GM12875 (cell line): Measurements from ENCODE around the gene IFI27L1.

Experiments
- H3K4me3 ChIP-seq: one replicate; pipeline ENCODE4 v1.5.1; 2011; ENCODE audit warnings: low read depth, low read length, control low read depth
- TF ChIP-seq, protein P1 (sequence below): IDR thresholded peaks from 2 replicates; pipeline ENCODE4 v1.5.1; 2011; ENCODE audit warnings: low read depth, mild to moderate bottlenecking, control low read depth, inconsistent platforms, low read length, moderate library complexity, borderline replicate concordance; ENCODE audit not compliant: insufficient read depth

IFI27L1 gene

DNA sequence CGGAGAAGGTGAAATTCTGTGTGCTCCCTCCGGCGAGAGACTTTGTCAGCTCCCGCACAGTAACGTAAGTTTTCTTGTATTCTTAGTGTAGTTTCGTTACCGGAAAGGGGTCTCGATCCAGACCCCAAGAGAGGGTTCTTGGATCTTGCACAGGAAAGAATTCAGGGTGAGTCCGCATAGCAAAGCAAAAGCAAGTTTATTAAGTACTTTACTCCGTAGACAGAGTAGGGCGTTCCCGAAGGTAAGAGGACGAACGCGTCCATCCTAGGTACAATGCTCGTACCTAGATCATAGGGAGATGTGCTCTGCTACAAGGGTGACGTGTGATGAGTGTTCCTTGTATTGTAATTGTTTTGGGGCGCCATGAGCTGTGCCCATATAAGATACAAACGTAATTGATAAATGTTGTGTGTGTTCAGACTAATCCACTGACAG, 293 bp downstream of the IFI27L1 start:
- TF ChIP-seq, protein P1, sequence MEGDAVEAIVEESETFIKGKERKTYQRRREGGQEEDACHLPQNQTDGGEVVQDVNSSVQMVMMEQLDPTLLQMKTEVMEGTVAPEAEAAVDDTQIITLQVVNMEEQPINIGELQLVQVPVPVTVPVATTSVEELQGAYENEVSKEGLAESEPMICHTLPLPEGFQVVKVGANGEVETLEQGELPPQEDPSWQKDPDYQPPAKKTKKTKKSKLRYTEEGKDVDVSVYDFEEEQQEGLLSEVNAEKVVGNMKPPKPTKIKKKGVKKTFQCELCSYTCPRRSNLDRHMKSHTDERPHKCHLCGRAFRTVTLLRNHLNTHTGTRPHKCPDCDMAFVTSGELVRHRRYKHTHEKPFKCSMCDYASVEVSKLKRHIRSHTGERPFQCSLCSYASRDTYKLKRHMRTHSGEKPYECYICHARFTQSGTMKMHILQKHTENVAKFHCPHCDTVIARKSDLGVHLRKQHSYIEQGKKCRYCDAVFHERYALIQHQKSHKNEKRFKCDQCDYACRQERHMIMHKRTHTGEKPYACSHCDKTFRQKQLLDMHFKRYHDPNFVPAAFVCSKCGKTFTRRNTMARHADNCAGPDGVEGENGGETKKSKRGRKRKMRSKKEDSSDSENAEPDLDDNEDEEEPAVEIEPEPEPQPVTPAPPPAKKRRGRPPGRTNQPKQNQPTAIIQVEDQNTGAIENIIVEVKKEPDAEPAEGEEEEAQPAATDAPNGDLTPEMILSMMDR, result no peak

GRCh38 chr14:94087891-94088290, 6.8 kb downstream of the IFI27L1 start:
- TF ChIP-seq, protein P1, result no peak
- H3K4me3 ChIP-seq, result no peak overlapping the region

More for the DNA sequence above, 293 bp downstream of the IFI27L1 start:
- H3K4me3 ChIP-seq, result peak overlapping the region; percentile 97

DNA sequence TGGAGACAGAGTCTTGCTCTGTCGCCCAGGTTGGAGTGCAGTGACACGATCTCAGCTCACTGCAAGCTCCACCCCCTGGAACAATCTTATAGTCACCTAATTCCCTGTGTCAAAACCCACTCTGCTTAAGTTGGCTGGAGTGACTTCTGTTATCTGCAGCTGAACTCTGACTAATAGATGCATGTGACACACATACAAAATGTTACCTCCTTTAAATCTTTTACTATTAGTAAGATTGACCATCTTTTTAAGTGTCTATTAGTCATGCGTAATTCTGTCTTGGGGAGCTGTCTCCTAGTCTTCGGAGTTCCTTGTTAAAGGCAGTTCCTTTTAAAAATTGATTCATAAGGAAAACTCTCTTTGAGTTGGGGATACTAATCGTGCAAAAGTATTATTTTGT, 7.4 kb downstream of the IFI27L1 start:
- no peak overlapping the region for H3K4me3 ChIP-seq
- TF ChIP-seq, protein P1, result no peak

DNA sequence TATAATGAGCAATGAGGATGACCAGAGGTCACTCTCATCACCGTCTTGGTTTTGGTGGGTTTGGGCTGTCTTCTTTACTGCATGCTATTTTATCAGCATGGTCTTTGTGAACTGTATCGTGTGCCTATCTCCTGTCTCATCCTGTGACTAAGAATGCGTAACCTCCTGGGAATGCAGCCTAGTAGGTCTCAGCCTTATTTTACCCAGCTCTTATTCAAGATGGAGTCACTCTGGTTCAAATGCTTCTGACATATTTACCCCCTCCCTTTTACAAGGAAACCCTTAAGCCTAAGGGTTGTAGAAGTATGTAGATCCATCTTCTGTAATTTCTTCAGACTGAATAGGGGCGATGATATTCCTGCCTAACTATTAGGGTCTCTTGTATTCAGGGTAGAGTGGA, 8.4 kb downstream of the IFI27L1 start:
- H3K4me3 ChIP-seq, result no peak overlapping the region
- TF ChIP-seq, protein P1, result no peak

DNA sequence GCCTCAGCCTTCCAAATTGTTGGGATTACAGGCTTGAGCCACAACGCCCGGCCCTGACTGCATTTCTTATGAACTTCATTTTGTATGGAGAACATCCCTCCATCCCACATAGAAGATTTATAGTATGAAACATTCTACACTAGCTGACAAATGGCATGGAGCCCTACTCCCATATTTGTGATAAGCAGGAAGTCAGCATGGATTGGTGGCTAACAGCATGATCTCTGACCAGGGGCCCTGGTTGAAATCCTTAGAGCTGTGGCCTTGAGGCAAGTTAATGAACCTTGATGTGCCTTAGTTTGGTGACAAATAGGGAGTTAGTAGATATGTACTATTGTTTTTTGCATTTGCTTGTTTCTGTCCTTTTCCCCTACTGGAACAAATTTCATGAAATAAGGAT, 12.3 kb downstream of the IFI27L1 start:
- TF ChIP-seq, protein P1, result no peak
- no peak overlapping the region for H3K4me3 ChIP-seq

- TF ChIP-seq, protein P1, result no peak
These were observed 16.0 kb downstream of the IFI27L1 start for GRCh38 chr14:94097091-94097490.

DNA sequence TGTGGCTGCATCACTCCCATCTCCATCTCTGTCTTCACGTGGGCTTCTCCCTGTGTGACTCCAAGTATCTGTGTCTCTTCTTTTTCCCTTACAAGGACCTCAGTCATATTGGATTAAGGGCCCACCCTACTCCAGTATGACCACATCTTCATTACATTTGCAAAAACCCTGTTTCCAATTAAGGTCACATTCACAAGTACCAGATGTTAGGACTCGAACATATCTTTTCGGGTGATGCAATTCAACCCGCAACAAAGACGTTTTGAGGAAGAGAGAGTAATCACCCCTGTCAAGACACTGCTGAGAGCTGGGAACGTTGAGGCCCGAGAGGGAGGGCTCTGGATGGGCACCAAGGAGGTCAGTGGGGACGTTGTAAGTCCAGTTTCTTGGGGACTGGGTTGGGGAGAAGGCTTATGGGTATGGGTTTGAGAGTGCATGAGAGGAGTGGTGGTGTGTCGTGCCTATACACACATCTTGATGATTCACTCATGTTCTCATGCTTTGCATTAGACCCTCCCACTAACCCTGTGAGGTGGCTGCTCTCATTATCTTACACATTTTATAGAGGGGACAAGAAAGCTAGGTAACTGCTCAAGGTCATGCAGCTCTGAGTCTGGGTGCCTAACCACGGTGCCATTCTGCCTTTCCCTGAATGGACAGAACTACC, 17.3 kb downstream of the IFI27L1 start:
- TF ChIP-seq, protein P1, result no peak

More at GRCh38 chr14:94097091-94097490, 16.0 kb downstream of the IFI27L1 start:
- H3K4me3 ChIP-seq, result no peak overlapping the region

More for the DNA sequence above, 17.3 kb downstream of the IFI27L1 start:
- no peak overlapping the region for H3K4me3 ChIP-seq
